Hematopoietic multipotent progenitor cell treated with erythropoietin and hydrocortisone succinate and interleukin-3 and kit ligand, for 17 days (in vitro differentiated cells): ENCODE data around the gene ZNF467.

Source experiments
- DNase-seq: peaks from one replicate; pipeline ENCODE4 v3.0.0-alpha.2; 2015; ENCODE audit warnings: low spot score

Gene ZNF467

GRCh38 chr7:149785983-149786382, 12.6 kb upstream of the ZNF467 start:
- DNase-seq: no peak

GRCh38 chr7:149785402-149785801, 12.0 kb upstream of the ZNF467 start:
- DNase-seq: no peak

GRCh38 chr7:149784251-149784608, 10.8 kb upstream of the ZNF467 start:
- no peak for DNase-seq

GRCh38 chr7:149783386-149784250, 10.2 kb upstream of the ZNF467 start:
- no peak for DNase-seq

GRCh38 chr7:149782682-149783345, 9.4 kb upstream of the ZNF467 start:
- DNase-seq: no peak

- no peak for DNase-seq
Measured at GRCh38 chr7:149781921-149782320, 8.5 kb upstream of the ZNF467 start.

GRCh38 chr7:149780636-149781419, 7.4 kb upstream of the ZNF467 start:
- no peak for DNase-seq

- DNase-seq: no peak
Measured at GRCh38 chr7:149780056-149780455, 6.7 kb upstream of the ZNF467 start.

GRCh38 chr7:149779502-149779805, 6.1 kb upstream of the ZNF467 start:
- no peak for DNase-seq

GRCh38 chr7:149778696-149779501, 5.5 kb upstream of the ZNF467 start:
- DNase-seq: no peak

GRCh38 chr7:149778327-149778637, 4.9 kb upstream of the ZNF467 start:
- no peak for DNase-seq

GRCh38 chr7:149777551-149778326, 4.4 kb upstream of the ZNF467 start:
- no peak for DNase-seq

GRCh38 chr7:149776848-149777407, 3.5 kb upstream of the ZNF467 start:
- no peak for DNase-seq

- DNase-seq: no peak
Measured at GRCh38 chr7:149776289-149776688, 2.9 kb upstream of the ZNF467 start.

- DNase-seq: no peak
Measured at GRCh38 chr7:149775176-149775556, 1.8 kb upstream of the ZNF467 start.

- no peak for DNase-seq
Measured at GRCh38 chr7:149774237-149775175, 1.1 kb upstream of the ZNF467 start.

GRCh38 chr7:149772956-149773434, 393 bp downstream of the ZNF467 start:
- no peak for DNase-seq

GRCh38 chr7:149772241-149772955, 990 bp downstream of the ZNF467 start:
- DNase-seq: no peak

- peak; percentile 32 for DNase-seq
Measured at GRCh38 chr7:149771720-149772240, 1.6 kb downstream of the ZNF467 start.
